Amygdala (tissue), 56 donors: ENCODE measurements around the gene GRK5.

Experiments
- DNase-seq, 56 donors: peaks; one replicate each; lab custom pipeline; 2025; lab: John Stamatoyannopoulos, UW

The GRK5 gene

DNA sequence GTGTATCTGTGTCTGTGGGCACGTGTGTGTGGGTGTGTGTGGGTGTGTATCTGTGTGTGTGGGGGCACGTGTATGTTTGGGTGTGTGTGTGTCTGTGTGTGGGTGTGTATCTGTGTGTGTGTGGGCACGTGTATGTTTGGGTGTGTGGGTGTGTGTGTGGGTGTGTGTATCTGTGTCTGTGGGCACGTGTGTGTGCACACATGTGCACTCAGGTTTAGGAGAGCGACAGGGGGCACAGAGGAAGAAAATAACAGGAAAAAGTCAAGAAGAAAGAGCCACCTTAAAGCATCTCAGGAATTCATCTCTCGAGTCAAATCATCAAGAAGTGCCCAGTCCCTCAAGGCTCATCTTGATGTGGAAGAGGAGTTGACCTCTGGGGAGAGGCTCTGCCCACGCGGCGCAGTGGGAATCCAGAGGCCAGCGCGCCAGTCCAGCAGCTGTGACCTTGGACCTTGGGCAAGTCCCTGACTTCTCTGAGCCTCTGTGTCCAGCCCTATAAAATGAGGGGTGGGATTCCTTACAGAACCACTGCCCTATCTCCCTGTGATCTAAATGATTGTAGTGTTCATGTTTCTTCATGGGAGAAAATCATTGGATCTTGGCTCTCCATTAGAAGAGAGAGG, 187.4 kb downstream of the GRK5 start:
- no peak for DNase-seq

DNA sequence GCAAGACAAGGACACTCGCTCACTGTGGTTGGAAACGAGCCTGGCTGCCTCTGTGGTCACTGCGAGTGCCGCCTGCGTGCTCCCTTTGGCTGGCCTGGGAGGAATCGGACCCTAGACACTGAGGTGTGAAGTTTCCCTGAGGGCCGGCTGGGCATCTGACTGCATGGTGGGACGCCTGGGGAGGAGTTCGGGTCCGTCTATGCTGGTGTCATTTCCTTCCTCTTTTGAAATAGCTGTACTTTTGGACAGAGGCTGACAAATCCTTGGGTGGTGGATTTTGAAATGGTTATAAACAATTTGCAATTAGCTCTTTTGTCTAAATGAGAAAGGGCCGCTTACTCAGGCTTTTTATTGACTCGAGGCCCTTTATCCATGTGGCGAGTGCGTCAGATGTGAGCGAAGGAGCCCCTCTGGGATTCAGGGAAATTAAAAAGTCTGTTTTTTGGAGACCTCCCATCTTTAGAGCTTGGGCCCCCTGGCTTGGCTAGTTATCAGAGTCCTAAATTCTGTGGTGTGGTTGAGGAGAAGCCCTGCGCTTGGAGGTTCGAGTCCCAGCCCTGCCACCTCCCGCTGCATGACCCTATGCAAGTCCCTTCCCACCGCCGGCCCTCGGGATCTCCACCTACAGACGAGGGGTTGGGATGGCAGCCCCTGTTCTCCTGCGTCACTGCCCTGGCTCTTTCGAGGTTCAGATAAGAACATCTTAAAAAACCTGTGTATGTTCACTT, 188.1 kb downstream of the GRK5 start:
- DNase-seq: peak in 24 of 56 donors; percentile 6 to 59 (median 22)

DNA sequence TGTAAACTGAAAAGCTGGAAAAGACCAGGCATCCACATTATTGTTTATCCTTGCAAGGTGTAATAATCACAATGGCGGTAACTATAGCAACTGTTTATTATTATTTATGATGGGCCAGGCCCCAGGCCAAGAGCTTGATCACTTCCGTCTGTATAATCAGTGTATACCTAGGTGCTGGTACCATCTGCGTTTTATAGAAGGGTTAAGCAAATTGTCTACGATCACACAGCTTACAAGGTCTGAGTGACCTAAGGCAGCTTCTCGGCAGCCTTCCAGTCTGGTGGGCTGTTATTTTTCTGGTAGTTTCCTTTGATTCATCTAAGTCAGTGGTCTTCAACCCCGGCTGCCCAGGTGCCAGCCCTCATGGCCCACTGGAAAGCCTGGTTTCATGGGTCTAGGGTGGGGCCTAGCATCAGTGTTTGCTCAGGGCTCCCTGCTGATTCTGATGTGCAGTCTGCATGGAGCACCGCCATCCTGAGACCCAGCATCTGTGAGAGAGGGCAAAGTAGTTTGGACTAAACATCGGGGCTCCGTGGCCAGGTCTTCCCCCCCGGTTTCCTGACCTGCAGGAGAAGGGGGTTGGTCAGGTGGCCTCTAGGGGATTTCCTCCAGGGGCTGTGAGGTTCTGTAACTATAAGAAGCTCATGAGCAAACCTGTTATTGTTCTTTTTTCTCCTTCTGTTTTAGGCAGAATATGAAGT, 188.8 kb downstream of the GRK5 start:
- DNase-seq: no peak

DNA sequence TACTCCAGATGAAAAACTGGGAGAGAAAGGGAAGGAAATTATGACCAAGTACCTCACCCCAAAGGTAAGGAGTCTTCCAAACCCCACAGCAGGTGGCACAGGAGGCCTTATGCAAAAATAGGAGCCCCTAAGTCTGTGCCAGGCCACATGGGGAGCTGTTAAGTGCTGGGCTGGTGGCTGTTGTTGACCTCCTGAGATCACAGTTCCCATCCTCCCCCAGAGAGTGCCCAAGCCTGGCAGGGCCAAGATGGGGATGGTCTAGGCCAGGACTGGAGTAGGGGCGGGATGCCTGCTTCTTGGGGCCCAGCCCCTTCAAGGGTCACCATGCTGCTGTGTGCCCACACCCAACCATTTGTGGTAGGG, 189.3 kb downstream of the GRK5 start:
- DNase-seq: no peak

DNA sequence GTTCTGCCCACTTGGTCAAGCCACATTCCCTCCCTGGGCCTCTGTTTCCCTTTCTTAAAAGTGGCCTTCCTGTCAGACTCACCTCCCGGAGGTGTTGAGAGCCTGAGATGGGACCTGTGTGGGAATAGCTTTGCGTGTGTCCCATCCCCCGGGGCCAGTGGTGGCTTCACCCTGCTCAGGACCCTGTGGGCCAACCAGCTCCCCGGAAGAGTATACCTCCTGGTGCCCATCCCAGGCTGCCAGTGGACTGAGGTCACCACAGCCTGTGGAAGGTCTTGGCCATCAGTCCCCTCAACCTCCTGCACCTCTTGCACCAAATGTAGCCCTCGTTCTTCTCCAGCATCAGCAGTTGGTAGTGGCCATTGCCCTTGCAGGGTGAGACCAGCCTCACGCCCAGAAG, 190.0 kb downstream of the GRK5 start:
- DNase-seq: no peak

DNA sequence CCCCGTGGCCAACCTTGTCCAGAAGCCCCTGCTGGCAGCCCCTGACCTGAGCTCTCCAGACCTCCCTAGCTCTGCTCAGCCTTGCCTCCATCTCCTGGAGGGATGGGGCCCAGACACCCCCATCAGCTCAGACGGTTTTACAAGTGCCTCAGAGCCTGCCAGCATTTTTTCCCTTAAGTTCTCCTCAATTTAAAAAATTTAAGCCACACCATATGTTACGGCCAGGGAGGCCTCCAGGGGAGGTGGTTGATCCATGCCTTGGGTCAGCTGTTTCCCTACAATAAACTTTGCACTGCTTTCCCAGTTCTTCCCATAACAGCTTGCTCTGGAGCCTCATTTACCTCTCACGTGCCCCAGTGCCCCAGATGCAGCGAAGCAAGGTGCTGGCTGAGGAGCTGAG, 191.6 kb downstream of the GRK5 start:
- no peak for DNase-seq

DNA sequence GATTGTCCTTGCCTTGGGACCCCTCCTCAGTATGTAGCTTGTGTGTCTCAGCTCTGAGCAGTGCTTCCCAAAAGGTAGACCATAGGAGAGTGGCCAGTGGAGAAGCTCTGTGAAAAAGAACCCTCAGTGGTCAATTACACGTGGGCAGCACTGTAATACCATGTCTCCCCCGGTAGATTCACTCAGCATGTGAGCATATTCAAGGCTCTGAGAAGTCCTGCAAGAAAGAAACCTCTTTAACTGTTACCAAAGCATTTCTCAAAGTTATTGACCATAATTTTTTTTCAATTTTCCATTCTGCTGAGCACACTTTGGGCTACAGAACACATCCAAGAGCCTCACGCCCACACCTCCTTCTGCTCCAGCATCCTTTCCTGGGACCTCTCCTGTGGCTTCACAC, 192.1 kb downstream of the GRK5 start:
- DNase-seq: no peak

DNA sequence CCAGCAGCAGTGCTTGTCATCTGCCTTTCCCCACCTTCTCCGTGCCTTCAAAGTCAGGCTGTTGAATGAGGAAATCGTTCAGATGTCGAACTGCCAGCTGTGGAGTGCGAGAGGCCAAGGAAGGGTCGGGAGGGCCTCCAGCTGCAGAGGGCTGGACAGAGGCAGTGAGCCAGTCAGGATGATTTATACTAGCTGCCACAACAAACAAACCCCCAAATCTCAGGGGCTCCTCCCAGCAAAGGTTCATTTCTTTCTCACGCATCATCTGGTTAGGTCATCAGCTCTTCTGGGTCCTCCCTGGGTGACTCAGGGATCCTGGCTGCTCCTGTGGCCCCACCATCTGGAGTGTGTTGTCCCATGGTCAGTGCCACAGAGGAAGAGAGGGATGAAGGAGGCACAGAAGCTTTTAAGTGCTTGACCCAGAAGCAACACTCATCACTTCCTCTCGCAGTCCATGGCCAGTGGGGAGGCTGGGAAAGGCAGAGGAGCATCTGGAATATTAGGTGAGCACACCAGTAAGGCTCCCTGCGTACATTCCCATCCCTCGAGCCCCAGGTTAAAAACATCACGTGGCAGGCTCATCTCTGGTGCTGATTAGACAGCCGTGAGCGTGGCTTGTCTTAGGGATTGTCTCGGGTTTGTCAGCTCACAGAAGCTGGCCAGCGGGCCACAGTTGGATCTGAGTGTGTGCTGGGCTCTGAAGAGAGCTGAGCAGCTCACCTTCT, 194.5 kb downstream of the GRK5 start:
- DNase-seq: no peak

DNA sequence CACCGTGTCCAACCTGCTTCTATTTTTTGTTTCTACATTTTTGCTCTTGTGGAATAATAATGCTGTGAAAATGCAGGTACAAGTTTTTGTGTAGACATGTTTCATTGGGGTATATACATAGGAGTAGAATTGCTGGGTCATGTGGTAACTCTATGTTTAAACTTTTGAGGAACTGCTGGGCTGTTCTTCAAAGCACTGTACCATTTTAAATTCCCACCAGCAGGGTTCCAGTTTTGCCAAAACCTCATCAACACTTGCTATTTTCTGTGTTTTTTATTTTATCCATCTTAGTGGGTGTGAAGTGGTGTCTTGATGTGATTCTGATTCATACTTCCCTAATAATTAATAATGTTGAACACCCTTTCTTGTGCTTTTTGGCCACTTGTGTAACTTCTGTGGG, 196.6 kb downstream of the GRK5 start:
- DNase-seq: no peak

DNA sequence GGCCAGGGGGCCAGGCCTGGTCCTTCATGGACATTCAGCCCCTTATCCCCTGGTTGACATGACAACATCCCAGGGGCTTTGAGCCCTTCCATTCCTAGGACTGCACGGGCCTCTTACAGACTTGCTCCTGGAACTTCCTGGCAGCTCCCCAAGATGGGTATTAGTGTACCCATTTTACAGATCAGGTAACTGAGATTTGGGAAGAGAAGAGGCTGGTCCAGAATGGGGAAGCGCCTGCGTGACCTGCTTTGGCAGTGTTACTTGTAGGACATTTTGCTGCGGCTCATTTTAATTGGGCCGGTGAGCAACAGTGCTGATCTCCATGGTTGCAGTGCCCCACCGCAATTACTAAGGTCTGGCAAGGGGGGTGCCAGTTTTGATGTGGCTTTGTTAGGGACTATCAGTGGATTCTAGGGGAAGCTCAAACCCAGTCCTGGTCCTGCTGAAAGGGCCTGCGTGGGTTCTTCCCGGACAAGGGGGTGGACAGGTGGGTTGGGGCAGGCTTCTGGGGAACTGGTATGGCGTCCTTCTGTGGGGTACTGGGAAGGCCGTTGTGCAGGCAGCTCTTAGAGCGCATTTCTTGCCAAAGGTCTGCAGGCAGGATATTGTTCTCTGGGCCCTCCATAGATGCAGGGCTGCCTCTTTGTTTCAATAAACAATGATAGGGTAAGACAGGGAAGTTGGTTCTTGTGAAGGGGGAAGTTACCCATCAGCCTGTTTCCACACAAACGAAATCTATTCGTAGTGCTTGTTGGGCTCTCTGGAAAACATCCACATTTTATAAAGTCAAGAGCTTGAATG, 197.5 kb downstream of the GRK5 start:
- DNase-seq: no peak

DNA sequence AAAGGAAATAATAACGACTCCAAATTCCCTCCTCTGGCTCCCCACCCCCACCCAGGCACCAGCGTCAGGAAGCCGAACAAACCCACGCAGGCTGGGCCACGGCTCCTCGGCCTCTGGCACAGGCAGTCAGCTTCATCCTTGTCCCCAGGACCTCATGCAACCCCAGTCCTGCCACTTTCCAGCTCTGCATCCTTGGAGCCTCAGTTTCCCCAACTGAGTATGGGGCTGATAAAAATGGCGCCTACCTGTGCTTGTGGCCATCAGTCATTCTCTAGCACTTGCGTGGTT, 198.1 kb downstream of the GRK5 start:
- no peak for DNase-seq

DNA sequence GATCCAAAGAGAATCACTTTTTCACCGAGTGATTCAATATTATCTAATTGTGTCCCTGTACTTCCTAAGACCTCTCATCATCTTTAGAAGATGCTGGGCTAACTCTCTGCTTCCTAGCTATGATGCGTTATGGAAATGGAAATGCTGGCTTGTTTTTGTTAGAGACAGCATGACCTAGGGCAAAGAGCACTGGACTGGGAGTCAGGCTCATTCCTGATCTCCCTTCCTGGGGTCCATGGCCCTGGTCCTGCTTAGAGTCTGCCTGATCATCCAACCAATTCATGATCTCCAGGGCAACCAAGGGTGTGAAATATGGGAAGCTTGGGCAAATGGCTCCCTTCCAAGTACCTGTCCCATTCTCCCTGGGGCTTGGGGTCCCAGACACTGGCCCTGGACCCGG, 198.8 kb downstream of the GRK5 start:
- DNase-seq: no peak

DNA sequence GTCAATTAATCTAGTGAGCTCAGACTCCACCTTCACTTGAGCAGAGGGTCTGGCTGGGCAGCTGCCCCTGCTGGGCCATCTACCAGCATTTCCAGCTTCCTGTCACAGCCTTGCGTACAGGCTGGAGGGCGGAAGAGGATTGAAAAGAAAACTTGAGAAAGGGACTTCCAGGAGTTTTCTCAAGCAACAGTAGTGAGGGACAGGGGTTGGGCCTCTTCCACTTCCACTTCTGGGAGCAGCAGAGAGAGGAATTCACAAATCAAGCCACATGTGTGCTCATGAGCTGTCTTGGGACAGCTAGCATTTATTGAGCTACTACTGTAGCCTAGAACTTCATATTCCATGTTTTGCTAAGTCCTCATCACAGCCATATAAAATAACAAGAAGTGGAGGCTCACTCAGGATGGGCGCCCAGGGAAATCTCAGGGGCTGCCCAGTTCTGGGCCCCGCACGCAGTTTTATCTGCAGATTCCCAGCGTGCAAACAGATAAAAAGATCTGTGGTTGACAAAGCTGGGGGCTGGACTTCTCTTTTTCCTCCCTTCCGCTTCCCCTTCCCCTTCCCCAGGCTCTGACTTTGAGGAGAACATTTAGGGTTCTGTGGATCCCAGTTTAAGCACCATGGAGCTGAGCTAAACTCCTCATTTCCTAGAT, 199.4 kb downstream of the GRK5 start:
- DNase-seq: peak in 2 of 56 donors; percentile 17 to 21

DNA sequence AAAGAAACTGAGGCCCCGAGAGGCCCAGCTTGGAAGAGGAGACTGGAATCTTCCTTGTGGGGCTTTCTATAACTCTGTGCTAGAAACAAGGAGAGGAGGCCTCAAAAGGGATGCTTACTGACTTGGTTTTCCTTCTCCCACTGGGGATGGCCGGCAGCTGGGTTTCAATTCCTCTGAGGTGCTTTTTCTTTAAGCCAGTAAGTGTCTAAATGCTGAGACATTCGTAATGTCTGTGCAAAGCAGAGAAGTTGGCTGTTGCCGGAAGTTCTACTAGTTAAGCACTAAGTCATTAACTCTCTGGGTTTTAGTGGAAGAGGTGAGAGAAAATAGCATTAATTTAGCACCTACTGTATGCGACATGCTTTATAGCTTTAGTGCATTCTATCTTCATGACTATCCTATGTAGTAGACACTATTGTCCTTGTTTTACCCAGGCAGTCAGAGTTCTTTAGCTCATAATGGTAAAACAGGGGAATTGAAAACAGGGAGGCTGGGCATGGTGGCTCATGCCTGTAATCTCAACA, 199.9 kb downstream of the GRK5 start:
- peak in 3 of 56 donors; percentile 8 to 17 (median 15) for DNase-seq

DNA sequence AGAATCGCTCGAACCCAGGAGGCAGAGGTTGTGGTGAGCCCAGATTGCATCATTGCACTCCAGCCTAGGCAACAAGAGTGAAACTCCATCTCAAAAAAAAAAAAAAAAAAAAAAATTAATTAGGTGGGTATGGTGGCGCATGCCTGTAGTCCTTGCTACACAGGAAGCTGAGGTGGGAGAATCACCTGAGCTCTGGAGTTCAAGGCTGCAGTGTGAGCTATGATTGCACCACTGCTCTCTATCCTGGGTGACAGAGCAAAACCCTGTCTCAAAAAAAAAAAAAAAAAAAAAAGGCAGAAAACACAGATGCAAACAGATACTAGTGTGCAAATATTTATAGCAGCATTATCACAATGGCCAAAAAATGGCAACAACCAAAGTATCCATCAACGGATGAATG, 200.7 kb downstream of the GRK5 start:
- DNase-seq: no peak

DNA sequence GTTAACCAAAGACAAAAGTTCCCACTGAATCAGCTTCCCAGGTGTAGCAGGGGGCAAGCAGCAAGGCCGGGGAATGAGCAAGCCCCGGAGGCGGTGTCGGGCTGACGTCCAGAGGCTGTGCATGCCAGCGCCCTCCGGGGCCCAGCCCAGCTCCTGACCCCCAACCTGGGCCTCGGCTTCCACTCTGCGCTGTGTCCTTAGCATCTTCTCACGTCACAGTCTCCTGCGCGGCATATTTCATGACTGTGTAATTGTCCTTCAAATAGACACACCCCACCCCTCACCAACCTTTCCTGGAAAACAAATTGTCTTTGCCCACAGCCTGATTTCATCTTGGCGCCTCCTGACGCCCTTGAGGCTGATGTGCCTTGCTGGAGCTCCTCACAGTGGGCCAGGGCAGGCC, 201.6 kb downstream of the GRK5 start:
- DNase-seq: no peak

DNA sequence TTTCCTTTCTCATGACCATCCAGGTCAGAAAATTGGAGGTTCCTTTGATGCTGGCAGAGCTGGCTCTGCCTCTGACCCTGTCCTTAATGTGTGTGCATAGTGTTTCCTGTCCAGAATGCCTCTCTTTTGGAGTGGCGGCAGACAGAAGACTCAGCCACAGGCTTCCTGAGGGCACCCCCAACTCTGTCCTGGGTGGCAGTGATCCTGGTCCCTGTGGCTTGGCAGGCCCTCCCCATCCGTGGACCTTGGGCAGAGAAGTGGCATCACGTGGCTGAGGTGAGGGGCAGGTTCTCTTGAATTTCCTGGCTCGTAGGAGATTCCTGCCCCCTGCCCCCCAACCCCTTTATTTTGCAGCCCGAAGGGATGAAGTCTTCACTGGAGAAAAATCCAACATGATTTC, 202.0 kb downstream of the GRK5 start:
- DNase-seq: no peak

DNA sequence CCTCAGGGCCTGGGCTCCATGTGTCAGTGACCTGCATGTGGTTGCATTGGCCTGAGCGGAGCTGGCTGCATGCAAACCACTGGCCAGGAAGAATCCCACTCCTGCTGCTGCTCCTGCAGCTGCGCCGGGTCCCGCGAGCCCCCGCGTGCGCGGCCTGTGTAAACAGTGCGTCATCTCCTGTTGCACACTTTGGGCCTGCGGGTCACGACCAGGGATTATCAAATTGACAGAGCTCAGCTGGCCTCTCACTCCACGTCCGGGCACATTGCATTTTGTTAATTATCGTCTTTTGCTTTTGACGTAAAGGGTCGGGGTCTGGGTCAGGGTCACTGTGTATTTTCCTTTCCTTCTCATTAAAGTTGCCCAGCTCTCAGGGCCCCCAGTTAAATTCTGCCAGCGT, 202.5 kb downstream of the GRK5 start:
- no peak for DNase-seq

DNA sequence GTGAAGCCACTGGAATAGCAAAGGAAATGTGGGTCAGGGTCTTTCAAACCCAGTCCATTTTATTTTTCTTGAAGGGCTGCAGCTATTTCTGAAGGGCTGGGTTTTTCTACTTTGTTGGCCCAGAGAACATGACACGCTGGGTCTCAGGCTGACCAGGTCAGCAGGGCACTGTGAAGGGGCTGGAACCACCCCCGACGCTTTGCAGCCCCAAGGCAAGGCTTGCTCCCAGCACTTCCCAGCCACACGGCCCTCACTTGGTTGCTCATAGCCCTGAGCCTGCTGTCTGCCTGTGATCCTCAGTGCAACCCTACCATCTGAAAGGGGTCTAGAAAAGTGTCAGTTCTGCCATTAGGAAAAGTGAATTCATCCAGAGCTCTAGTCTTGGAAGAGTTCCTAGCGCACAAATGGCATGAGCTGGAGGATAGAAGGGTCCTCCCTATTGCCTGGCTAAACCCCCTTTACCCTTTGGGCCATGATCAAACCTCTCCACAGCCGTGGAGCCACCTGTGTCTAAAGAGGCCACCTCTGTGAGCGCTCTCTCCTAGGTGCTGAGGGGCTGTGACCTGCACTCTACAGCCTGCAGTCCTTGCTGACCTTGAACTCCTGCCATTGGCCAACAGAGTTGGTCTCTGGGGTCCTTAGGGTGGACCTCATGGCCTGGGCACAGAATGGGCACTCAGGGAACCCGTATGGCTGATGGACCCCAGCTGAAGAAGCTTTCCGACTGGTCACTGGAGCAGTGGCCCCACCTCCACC, 203.2 kb downstream of the GRK5 start:
- no peak for DNase-seq
